GM23338 (cell line): ENCODE results near the gene ICA1L. TPM values are rescaled to one million over a fixed set of nuclear protein-coding genes. Genes with fewer than 3 reads are reported as not detected.

Source experiments
- ATAC-seq: fragments of 200-7000 bp; cut with Tn5 transposase; 3 replicates; pipeline ENCODE4 v1.9.1; 2020
- DNase-seq: peaks from one replicate; pipeline ENCODE4 v3.0.0-alpha.2; 2015; ENCODE audit warnings: low spot score
- H2AFZ ChIP-seq: fragments of 200-600 bp; sonication (generic); 2 replicates; pipeline ENCODE4 v1.8.0; 2016; ENCODE audit warnings: antibody characterized with exemption, mild to moderate bottlenecking, moderate library complexity
- H3F3A ChIP-seq: fragments of 200-600 bp; sonication (generic); replicated peaks from 2 replicates; pipeline ENCODE4 v1.8.0; 2017; ENCODE audit warnings: antibody characterized with exemption, mixed run types, low read depth
- H3K27ac ChIP-seq: fragments of 200-600 bp; sonication (generic); 2 replicates; pipeline ENCODE4 v1.6.1; 2016; ENCODE audit warnings: low read depth
- H3K27me3 ChIP-seq: fragments of 200-600 bp; sonication (generic); 2 replicates; pipeline ENCODE4 v1.8.0; 2016; ENCODE audit warnings: mild to moderate bottlenecking, mixed run types, moderate library complexity; ENCODE audit not compliant: insufficient read depth
- H3K36me3 ChIP-seq: fragments of 200-600 bp; sonication (generic); 2 replicates; pipeline ENCODE4 v1.8.0; 2016; ENCODE audit warnings: mild to moderate bottlenecking; ENCODE audit not compliant: insufficient read depth
- H3K4me1 ChIP-seq: fragments of 200-600 bp; sonication (generic); 2 replicates; pipeline ENCODE4 v1.8.0; 2016; ENCODE audit warnings: mild to moderate bottlenecking, moderate library complexity; ENCODE audit not compliant: insufficient read depth
- H3K4me2 ChIP-seq: fragments of 200-600 bp; sonication (generic); 2 replicates; pipeline ENCODE4 v1.7.1; 2017; ENCODE audit warnings: mixed run types
- H3K4me3 ChIP-seq: fragments of 200-600 bp; sonication (generic); 2 replicates; pipeline ENCODE4 v1.6.1; 2016; ENCODE audit warnings: mixed run types
- H3K79me2 ChIP-seq: fragments of 200-600 bp; sonication (generic); replicated peaks from 2 replicates; pipeline ENCODE4 v1.8.0; 2017; ENCODE audit warnings: mild to moderate bottlenecking; ENCODE audit not compliant: insufficient read depth
- H3K9me2 ChIP-seq: fragments of 200-600 bp; sonication (generic); 2 replicates; pipeline ENCODE4 v1.8.0; 2017; ENCODE audit not compliant: insufficient read depth
- H4K20me1 ChIP-seq: fragments of 200-600 bp; sonication (generic); replicated peaks from 2 replicates; pipeline ENCODE4 v1.8.0; 2017; ENCODE audit warnings: mild to moderate bottlenecking; ENCODE audit not compliant: insufficient read depth
- H3K27ac Mint-ChIP-seq: 2 replicates; pipeline ENCODE4 v1.8.0; 2020; ENCODE audit warnings: inconsistent platforms, mild to moderate bottlenecking, moderate library complexity, mixed read lengths
- H3K27me3 Mint-ChIP-seq: 3 replicates; pipeline ENCODE4 v1.8.0; 2022; ENCODE audit warnings: low read depth, mild to moderate bottlenecking, moderate library complexity, mixed read lengths, inconsistent platforms; ENCODE audit not compliant: insufficient read depth, poor library complexity
- H3K36me3 Mint-ChIP-seq: 3 replicates; pipeline ENCODE4 v1.8.0; 2021; ENCODE audit warnings: low read depth, mild to moderate bottlenecking, inconsistent platforms, moderate library complexity, mixed read lengths
- H3K4me1 Mint-ChIP-seq: 3 replicates; pipeline ENCODE4 v1.8.0; 2020; ENCODE audit warnings: mild to moderate bottlenecking, inconsistent platforms, mixed read lengths
- H3K4me3 Mint-ChIP-seq: 3 replicates; pipeline ENCODE4 v1.8.0; 2021; ENCODE audit warnings: moderate library complexity, mild to moderate bottlenecking, inconsistent platforms, mixed read lengths
- H3K9me3 Mint-ChIP-seq: 3 replicates; pipeline ENCODE4 v1.8.0; 2020; ENCODE audit warnings: moderate library complexity, mild to moderate bottlenecking, inconsistent platforms, mixed read lengths
- CREB1 ChIP-seq: fragments of 250-450 bp; sonication (Bioruptor Pico); IDR thresholded peaks from 2 replicates; pipeline ENCODE4 v1.5.0; 2020; ENCODE audit warnings: low read depth, mild to moderate bottlenecking, moderate library complexity
- EZH2 ChIP-seq: fragments of 200-600 bp; sonication (generic); IDR thresholded peaks from one replicate; pipeline ENCODE4 v1.8.0; 2017; ENCODE audit warnings: antibody characterized with exemption, mild to moderate bottlenecking, low read depth; ENCODE audit not compliant: unreplicated experiment
- JUNB ChIP-seq: IDR thresholded peaks from one replicate; pipeline ENCODE4 v1.6.1; 2016; ENCODE audit warnings: antibody characterized with exemption; ENCODE audit not compliant: unreplicated experiment
- NANOG ChIP-seq: IDR thresholded peaks from 2 replicates; pipeline ENCODE4 v1.6.1; 2016; ENCODE audit warnings: antibody characterized with exemption, borderline replicate concordance
- POLR2AphosphoS5 ChIP-seq: IDR thresholded peaks from 2 replicates; pipeline ENCODE4 v1.6.1; 2016; ENCODE audit warnings: antibody characterized with exemption, low read depth
- ZNF114 ChIP-seq: fragments of 250-450 bp; sonication (Bioruptor Pico); IDR thresholded peaks from 2 replicates; pipeline ENCODE4 v1.5.0; 2020; ENCODE audit warnings: mild to moderate bottlenecking, moderate library complexity
- polyA plus RNA-seq: library from polyadenylated mRNA; unstranded; fragments of >200 nt; fragmentation: Nextera tagmentation; extraction: Ambion mirVana; gene quantifications from 2 replicates; pipeline ENCODE4 v1.2.1, GENCODE V29; 2016
- total RNA-seq: library from RNA; depleted of rRNA; stranded (reverse); fragments of >200 nt; shearing (Covaris generic); gene quantifications from 2 replicates; pipeline ENCODE4 v1.2.3, GENCODE V29; 2014
- TF ChIP-seq, protein P1 (sequence below): IDR thresholded peaks from one replicate; pipeline ENCODE4 v1.6.1; 2018; ENCODE audit warnings: antibody characterized with exemption; ENCODE audit not compliant: unreplicated experiment
- TF ChIP-seq, protein P2 (sequence below): fragments of 250-450 bp; sonication (Bioruptor Pico); IDR thresholded peaks from 2 replicates; pipeline ENCODE4 v1.5.0; 2020; ENCODE audit warnings: mild to moderate bottlenecking, moderate library complexity
- TF ChIP-seq, protein P3 (sequence below), 2 experiments: fragments of 200-600 bp in 1 of 2; sonication (generic) in 1 of 2; conservative IDR thresholded peaks; 2 replicates each; pipeline versions ENCODE4 v1.5.1 to v1.6.1; 2016 to 2017; ENCODE audit warnings: antibody characterized with exemption in 2 of 2, low read depth in 2 of 2, mild to moderate bottlenecking in 2 of 2, moderate library complexity in 1 of 2
- TF ChIP-seq, protein P4 (sequence below): IDR thresholded peaks from 2 replicates; pipeline ENCODE4 v1.6.1; 2016; ENCODE audit warnings: antibody characterized with exemption

The ICA1L gene
- total and polyA plus RNA-seq, 2 experiments from 2014 or later, result 1.6 to 7.2 TPM

DNA sequence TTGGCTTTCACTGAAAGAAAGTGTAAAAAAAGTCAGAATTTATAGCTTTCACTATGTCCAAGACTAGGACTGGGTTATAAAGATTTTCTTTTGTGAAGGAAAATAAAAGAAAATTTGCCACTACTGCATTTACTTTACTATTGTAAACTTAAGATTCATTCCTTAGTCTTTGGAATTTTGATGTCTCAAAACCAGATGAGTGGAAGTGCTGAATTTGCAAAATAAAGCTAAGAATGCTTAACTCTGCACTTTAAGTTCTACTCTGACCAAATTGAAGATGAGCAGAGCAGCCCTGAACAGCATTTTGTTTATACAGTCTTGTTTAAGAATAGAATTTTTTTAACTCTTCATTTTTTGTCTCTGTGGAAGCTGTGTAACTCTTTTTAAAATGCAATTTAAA lies 102.4 kb downstream of the ICA1L start:
- ATAC-seq (no peak), DNase-seq (no peak)
- TF ChIP-seq, protein P1, sequence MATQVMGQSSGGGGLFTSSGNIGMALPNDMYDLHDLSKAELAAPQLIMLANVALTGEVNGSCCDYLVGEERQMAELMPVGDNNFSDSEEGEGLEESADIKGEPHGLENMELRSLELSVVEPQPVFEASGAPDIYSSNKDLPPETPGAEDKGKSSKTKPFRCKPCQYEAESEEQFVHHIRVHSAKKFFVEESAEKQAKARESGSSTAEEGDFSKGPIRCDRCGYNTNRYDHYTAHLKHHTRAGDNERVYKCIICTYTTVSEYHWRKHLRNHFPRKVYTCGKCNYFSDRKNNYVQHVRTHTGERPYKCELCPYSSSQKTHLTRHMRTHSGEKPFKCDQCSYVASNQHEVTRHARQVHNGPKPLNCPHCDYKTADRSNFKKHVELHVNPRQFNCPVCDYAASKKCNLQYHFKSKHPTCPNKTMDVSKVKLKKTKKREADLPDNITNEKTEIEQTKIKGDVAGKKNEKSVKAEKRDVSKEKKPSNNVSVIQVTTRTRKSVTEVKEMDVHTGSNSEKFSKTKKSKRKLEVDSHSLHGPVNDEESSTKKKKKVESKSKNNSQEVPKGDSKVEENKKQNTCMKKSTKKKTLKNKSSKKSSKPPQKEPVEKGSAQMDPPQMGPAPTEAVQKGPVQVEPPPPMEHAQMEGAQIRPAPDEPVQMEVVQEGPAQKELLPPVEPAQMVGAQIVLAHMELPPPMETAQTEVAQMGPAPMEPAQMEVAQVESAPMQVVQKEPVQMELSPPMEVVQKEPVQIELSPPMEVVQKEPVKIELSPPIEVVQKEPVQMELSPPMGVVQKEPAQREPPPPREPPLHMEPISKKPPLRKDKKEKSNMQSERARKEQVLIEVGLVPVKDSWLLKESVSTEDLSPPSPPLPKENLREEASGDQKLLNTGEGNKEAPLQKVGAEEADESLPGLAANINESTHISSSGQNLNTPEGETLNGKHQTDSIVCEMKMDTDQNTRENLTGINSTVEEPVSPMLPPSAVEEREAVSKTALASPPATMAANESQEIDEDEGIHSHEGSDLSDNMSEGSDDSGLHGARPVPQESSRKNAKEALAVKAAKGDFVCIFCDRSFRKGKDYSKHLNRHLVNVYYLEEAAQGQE, result no peak
- TF ChIP-seq EZH2, result no peak
- TF ChIP-seq, protein P2, sequence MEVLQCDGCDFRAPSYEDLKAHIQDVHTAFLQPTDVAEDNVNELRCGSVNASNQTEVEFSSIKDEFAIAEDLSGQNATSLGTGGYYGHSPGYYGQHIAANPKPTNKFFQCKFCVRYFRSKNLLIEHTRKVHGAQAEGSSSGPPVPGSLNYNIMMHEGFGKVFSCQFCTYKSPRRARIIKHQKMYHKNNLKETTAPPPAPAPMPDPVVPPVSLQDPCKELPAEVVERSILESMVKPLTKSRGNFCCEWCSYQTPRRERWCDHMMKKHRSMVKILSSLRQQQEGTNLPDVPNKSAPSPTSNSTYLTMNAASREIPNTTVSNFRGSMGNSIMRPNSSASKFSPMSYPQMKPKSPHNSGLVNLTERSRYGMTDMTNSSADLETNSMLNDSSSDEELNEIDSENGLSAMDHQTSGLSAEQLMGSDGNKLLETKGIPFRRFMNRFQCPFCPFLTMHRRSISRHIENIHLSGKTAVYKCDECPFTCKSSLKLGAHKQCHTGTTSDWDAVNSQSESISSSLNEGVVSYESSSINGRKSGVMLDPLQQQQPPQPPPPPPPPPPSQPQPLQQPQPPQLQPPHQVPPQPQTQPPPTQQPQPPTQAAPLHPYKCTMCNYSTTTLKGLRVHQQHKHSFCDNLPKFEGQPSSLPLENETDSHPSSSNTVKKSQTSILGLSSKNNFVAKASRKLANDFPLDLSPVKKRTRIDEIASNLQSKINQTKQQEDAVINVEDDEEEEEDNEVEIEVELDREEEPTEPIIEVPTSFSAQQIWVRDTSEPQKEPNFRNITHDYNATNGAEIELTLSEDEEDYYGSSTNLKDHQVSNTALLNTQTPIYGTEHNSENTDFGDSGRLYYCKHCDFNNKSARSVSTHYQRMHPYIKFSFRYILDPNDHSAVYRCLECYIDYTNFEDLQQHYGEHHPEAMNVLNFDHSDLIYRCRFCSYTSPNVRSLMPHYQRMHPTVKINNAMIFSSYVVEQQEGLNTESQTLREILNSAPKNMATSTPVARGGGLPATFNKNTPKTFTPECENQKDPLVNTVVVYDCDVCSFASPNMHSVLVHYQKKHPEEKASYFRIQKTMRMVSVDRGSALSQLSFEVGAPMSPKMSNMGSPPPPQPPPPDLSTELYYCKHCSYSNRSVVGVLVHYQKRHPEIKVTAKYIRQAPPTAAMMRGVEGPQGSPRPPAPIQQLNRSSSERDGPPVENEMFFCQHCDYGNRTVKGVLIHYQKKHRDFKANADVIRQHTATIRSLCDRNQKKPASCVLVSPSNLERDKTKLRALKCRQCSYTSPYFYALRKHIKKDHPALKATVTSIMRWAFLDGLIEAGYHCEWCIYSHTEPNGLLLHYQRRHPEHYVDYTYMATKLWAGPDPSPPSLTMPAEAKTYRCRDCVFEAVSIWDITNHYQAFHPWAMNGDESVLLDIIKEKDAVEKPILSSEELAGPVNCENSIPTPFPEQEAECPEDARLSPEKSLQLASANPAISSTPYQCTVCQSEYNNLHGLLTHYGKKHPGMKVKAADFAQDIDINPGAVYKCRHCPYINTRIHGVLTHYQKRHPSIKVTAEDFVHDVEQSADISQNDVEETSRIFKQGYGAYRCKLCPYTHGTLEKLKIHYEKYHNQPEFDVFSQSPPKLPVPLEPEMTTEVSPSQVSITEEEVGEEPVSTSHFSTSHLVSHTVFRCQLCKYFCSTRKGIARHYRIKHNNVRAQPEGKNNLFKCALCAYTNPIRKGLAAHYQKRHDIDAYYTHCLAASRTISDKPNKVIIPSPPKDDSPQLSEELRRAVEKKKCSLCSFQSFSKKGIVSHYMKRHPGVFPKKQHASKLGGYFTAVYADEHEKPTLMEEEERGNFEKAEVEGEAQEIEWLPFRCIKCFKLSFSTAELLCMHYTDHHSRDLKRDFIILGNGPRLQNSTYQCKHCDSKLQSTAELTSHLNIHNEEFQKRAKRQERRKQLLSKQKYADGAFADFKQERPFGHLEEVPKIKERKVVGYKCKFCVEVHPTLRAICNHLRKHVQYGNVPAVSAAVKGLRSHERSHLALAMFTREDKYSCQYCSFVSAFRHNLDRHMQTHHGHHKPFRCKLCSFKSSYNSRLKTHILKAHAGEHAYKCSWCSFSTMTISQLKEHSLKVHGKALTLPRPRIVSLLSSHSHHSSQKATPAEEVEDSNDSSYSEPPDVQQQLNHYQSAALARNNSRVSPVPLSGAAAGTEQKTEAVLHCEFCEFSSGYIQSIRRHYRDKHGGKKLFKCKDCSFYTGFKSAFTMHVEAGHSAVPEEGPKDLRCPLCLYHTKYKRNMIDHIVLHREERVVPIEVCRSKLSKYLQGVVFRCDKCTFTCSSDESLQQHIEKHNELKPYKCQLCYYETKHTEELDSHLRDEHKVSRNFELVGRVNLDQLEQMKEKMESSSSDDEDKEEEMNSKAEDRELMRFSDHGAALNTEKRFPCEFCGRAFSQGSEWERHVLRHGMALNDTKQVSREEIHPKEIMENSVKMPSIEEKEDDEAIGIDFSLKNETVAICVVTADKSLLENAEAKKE (CRISPR knock-in tag), result no peak
- TF ChIP-seq CREB1 (CRISPR knock-in tag), result no peak
- no peak for TF ChIP-seq NANOG
- TF ChIP-seq, protein P3, sequence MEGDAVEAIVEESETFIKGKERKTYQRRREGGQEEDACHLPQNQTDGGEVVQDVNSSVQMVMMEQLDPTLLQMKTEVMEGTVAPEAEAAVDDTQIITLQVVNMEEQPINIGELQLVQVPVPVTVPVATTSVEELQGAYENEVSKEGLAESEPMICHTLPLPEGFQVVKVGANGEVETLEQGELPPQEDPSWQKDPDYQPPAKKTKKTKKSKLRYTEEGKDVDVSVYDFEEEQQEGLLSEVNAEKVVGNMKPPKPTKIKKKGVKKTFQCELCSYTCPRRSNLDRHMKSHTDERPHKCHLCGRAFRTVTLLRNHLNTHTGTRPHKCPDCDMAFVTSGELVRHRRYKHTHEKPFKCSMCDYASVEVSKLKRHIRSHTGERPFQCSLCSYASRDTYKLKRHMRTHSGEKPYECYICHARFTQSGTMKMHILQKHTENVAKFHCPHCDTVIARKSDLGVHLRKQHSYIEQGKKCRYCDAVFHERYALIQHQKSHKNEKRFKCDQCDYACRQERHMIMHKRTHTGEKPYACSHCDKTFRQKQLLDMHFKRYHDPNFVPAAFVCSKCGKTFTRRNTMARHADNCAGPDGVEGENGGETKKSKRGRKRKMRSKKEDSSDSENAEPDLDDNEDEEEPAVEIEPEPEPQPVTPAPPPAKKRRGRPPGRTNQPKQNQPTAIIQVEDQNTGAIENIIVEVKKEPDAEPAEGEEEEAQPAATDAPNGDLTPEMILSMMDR (conservative IDR thresholded peaks at IDR 0.05; ENCODE audit: low read depth in 2 of 2), result no peak
- no peak for TF ChIP-seq JUNB
- TF ChIP-seq POLR2AphosphoS5, result no peak
- no peak for TF ChIP-seq ZNF114 (CRISPR knock-in tag)
- TF ChIP-seq, protein P4, sequence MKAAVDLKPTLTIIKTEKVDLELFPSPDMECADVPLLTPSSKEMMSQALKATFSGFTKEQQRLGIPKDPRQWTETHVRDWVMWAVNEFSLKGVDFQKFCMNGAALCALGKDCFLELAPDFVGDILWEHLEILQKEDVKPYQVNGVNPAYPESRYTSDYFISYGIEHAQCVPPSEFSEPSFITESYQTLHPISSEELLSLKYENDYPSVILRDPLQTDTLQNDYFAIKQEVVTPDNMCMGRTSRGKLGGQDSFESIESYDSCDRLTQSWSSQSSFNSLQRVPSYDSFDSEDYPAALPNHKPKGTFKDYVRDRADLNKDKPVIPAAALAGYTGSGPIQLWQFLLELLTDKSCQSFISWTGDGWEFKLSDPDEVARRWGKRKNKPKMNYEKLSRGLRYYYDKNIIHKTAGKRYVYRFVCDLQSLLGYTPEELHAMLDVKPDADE, result no peak
- no peak overlapping the region for H2AFZ ChIP-seq
- Mint-ChIP-seq H3K9me3 (no peaks in the 10 kb centered on the region), H3K4me1 (peaks cover 6% of the 10 kb centered on the region), H3K27ac (no peak overlapping the region), H3K36me3 (peaks cover 16% of the 10 kb centered on the region; the same call in 2 of the 3 replicates), H3K27me3 (no peaks in the 10 kb centered on the region), H3K4me3 (no peak overlapping the region)
- no peaks in the 10 kb centered on the region for H3F3A ChIP-seq
- no peaks in the 10 kb centered on the region for H3K79me2 ChIP-seq
- no peaks in the 10 kb centered on the region; the same call in 1 of the 2 replicates for H4K20me1 ChIP-seq
- H3K4me1 ChIP-seq, result peaks cover 17% of the 10 kb centered on the region
- no peak overlapping the region for H3K4me3 ChIP-seq
- peak overlapping the region; percentile 20; the same call in 1 of the 2 replicates for H3K27ac ChIP-seq
- no peaks in the 10 kb centered on the region; the same call in 1 of the 2 replicates for H3K9me2 ChIP-seq
- no peaks in the 10 kb centered on the region; the same call in 1 of the 2 replicates for H3K36me3 ChIP-seq
- no peaks in the 10 kb centered on the region for H3K27me3 ChIP-seq
- peak overlapping the region; percentile 35; the same call in 1 of the 2 replicates for H3K4me2 ChIP-seq
